ENCODE measurements around the gene TFEB. TPM values are rescaled to one million over a fixed set of nuclear protein-coding genes. Genes with fewer than 3 reads are reported as not detected.

Gene TFEB
- total RNA-seq, 1 donor from 2014 or later, result 0.13 TPM

DNA sequence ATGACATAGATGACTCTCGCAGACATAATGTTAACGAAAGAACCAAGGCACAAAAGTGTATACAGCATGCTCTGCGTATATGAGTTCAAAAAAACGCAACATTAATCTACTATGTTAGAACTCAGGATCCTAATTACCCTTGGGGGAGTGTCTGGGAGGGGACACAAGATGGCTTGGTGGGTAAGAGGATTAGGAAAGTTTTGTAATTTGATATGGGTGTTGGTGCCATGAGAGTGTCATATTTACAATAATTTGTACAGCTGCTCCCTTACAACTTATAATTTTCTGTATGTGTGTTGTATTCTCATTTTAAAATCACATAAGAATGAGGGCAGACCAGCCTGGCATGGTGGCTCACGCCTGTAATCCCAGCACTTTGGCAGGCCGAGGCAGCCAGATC lies 38.6 kb downstream of the TFEB start:
- H3K4me2 ChIP-seq, result no peak overlapping the region
- no peak overlapping the region for H3K27ac ChIP-seq
- Mint-ChIP-seq H3K4me1 (peaks cover 38% of the 10 kb centered on the region), H3K9me3 (no peaks in the 10 kb centered on the region), H3K4me3 (no peak overlapping the region), H3K27me3 (ENCODE audit: insufficient read depth, low read depth) (peaks cover 2% of the 10 kb centered on the region), H3K27ac (no peak overlapping the region), H3K36me3 (no peaks in the 10 kb centered on the region)
- H3K79me2 ChIP-seq (ENCODE audit: low read depth), result no peaks in the 10 kb centered on the region
- H3K36me3 ChIP-seq, result no peaks in the 10 kb centered on the region
- H4K20me1 ChIP-seq (ENCODE audit: low read depth), result no peaks in the 10 kb centered on the region
- no peaks in the 10 kb centered on the region for H3K9me3 ChIP-seq (ENCODE audit: low read depth)
- H3F3A ChIP-seq (ENCODE audit: low read depth), result no peaks in the 10 kb centered on the region
- TF ChIP-seq EZH2phosphoT487 (IDR thresholded peaks at IDR 0.05) (no peak), EZH2 (IDR thresholded peaks at IDR 0.05) (no peak)
- TF ChIP-seq, protein P1, sequence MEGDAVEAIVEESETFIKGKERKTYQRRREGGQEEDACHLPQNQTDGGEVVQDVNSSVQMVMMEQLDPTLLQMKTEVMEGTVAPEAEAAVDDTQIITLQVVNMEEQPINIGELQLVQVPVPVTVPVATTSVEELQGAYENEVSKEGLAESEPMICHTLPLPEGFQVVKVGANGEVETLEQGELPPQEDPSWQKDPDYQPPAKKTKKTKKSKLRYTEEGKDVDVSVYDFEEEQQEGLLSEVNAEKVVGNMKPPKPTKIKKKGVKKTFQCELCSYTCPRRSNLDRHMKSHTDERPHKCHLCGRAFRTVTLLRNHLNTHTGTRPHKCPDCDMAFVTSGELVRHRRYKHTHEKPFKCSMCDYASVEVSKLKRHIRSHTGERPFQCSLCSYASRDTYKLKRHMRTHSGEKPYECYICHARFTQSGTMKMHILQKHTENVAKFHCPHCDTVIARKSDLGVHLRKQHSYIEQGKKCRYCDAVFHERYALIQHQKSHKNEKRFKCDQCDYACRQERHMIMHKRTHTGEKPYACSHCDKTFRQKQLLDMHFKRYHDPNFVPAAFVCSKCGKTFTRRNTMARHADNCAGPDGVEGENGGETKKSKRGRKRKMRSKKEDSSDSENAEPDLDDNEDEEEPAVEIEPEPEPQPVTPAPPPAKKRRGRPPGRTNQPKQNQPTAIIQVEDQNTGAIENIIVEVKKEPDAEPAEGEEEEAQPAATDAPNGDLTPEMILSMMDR (IDR thresholded peaks at IDR 0.05), result no peak
- H3K27me3 ChIP-seq, result no peaks in the 10 kb centered on the region
- peaks cover 4% of the 10 kb centered on the region for H3K4me1 ChIP-seq
- H3K9ac ChIP-seq, result no peak overlapping the region
- DNase-seq (ENCODE audit: low spot score), result no peak
- no peak overlapping the region for H2AFZ ChIP-seq (replicated peaks)
- H3K4me3 ChIP-seq, result no peak overlapping the region

DNA sequence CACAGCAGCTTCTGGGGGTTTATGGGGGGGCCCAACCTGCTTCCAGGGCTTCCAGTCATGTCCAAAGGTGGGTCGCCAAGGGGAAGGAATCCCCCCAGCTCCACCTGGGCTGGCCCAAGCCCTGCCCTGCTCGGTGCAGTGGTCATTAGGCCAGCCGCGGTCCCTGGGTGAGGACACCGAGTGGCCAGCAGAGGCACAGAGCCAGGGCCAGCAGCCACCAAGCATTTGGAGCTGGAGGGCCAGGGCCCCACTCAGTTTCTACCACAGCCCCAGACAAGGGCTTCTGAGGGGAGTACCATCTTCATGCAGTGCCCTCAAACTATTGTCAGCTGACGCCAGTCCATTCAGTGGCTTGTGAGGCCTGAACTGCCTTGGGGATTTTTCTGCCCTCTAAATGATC lies 39.6 kb downstream of the TFEB start:
- Histone ChIP-seq H3F3A (ENCODE audit: low read depth) (no peaks in the 10 kb centered on the region), H3K27me3 (no peaks in the 10 kb centered on the region), H3K79me2 (ENCODE audit: low read depth) (no peaks in the 10 kb centered on the region), H3K9ac (no peak overlapping the region), H3K4me2 (no peak overlapping the region), H2AFZ (replicated peaks) (no peak overlapping the region), H3K4me3 (no peak overlapping the region), H3K4me1 (peaks cover 4% of the 10 kb centered on the region), H3K9me3 (ENCODE audit: low read depth) (no peaks in the 10 kb centered on the region), H3K36me3 (no peaks in the 10 kb centered on the region), H4K20me1 (ENCODE audit: low read depth) (no peaks in the 10 kb centered on the region), H3K27ac (no peak overlapping the region)
- H3K9me3 Mint-ChIP-seq, result no peaks in the 10 kb centered on the region
- DNase-seq (ENCODE audit: low spot score), result no peak
- TF ChIP-seq, protein P1 (IDR thresholded peaks at IDR 0.05), result no peak
- TF ChIP-seq EZH2 (IDR thresholded peaks at IDR 0.05), result no peak
- TF ChIP-seq EZH2phosphoT487 (IDR thresholded peaks at IDR 0.05), result no peak
- H3K4me1 Mint-ChIP-seq, result peaks cover 31% of the 10 kb centered on the region
- no peaks in the 10 kb centered on the region for H3K36me3 Mint-ChIP-seq
- H3K27me3 Mint-ChIP-seq (ENCODE audit: insufficient read depth, low read depth), result peaks cover 2% of the 10 kb centered on the region
- peak overlapping the region; percentile 42 for H3K27ac Mint-ChIP-seq
- no peak overlapping the region for H3K4me3 Mint-ChIP-seq

DNA sequence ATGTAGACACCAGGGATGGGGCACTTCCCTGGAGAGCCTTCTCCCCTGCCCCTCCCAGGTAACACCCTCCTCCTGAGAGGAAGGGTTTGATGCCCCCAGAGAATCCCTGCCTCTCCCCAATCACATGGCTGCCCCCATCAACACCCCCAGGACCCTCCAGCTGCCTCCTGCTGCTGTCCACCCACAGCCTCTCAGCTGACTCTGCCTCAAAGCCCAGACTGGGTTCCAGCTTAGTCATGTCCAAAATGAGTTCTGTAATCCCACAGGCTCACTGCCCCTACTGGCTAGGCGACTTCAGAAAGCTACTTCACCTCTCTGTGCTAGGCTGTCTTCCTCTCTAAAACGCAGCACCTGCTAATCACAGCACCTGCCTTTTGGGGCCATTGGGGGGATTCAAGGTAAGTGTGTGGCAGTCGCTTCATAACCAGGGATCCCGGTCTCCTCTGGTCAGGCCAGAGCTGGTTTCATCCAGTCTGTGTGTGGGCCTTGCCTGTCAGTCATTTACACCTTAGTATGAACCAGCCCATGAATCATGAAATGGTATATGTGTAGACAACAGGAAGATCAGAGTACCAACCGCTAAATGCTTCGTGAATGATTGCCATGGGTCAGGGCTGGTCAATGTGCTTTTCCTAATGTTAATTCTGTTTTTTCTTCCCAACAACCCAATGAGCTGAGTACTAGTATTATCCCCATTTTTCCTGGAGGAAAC lies 40.4 kb downstream of the TFEB start:
- H4K20me1 ChIP-seq (ENCODE audit: low read depth), result no peaks in the 10 kb centered on the region
- H3F3A ChIP-seq (ENCODE audit: low read depth), result no peaks in the 10 kb centered on the region
- H3K9me3 ChIP-seq (ENCODE audit: low read depth), result no peaks in the 10 kb centered on the region
- H3K27me3 ChIP-seq, result no peaks in the 10 kb centered on the region
- TF ChIP-seq EZH2phosphoT487 (IDR thresholded peaks at IDR 0.05), result no peak
- TF ChIP-seq, protein P1 (IDR thresholded peaks at IDR 0.05), result no peak
- Mint-ChIP-seq H3K9me3 (no peaks in the 10 kb centered on the region), H3K36me3 (no peaks in the 10 kb centered on the region), H3K27me3 (ENCODE audit: insufficient read depth, low read depth) (peaks cover 2% of the 10 kb centered on the region), H3K4me1 (peaks cover 25% of the 10 kb centered on the region), H3K4me3 (peak overlapping the region; percentile 24), H3K27ac (no peak overlapping the region)
- H3K27ac ChIP-seq, result no peak overlapping the region
- no peaks in the 10 kb centered on the region for H3K36me3 ChIP-seq
- no peak overlapping the region for H3K9ac ChIP-seq
- H3K4me2 ChIP-seq, result no peak overlapping the region
- no peak overlapping the region for H2AFZ ChIP-seq (replicated peaks)
- DNase-seq (ENCODE audit: low spot score), result no peak
- no peak overlapping the region for H3K4me3 ChIP-seq
- no peaks in the 10 kb centered on the region for H3K79me2 ChIP-seq (ENCODE audit: low read depth)
- no peaks in the 10 kb centered on the region for H3K4me1 ChIP-seq
